DMS53 (cell line): ENCODE data around the gene NEMP2.

ENCODE experiments used
- DNase-seq: peaks from one replicate; lab custom pipeline; 2025; lab: John Stamatoyannopoulos, UW

NEMP2 gene

GRCh38 chr2:190457256-190457655 is 77.3 kb downstream of the NEMP2 start:
- no peak for DNase-seq

DNA sequence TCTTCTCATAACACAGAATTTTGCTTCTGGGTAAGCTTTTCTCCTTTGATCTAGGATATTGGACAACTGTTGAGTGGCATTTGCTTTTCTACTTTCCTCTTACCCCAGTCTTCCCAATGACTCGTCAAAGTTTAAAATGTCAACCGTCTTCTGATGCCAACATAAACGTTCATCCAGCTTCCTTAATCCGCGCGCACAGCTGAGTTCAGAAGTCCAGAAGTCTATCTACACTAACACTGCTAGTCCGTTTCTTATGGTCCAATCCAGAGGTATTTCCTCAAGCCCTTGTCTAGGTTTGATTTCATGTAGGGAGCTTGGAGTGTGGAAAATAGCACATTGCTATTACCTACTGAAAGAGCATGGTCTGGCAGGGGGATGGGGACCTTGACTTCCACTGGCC is 77.7 kb downstream of the NEMP2 start:
- no peak for DNase-seq

GRCh38 chr2:190455358-190456095 is 79.0 kb downstream of the NEMP2 start:
- no peak for DNase-seq

- no peak for DNase-seq
Measured at GRCh38 chr2:190454795-190455194, 79.7 kb downstream of the NEMP2 start.
